ENCODE data around the gene OVOL1.

OVOL1 gene

GRCh38 chr11:65791719-65792213 is 4.9 kb downstream of the OVOL1 start:
- DNase-seq (ENCODE audit: low read depth): no peak

- DNase-seq (ENCODE audit: low read depth): no peak
Measured at GRCh38 chr11:65792456-65792855, 5.6 kb downstream of the OVOL1 start.

DNA sequence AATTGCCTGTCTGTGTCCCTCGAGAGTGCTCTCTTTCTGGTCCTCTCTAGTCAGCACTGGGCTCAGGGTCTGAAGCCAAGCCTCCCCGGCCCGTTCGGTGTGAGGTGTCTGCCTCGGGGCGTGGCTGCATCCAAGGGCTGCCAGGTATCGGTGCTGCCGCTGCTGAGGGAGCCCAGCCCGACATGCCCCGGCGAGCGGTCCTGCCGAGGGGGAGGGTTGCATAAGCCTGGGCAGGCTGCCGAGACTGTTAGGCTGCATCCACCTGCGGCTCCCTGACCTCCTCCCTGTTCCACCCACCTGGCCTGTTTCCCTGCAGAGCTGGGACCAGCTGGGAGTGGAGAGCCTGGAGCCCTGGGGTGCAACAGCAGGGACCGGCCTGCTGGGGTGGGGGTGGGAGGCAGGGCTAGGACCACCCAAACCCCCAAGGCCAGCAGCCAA is 6.3 kb downstream of the OVOL1 start:
- DNase-seq (ENCODE audit: low read depth): no peak

DNA sequence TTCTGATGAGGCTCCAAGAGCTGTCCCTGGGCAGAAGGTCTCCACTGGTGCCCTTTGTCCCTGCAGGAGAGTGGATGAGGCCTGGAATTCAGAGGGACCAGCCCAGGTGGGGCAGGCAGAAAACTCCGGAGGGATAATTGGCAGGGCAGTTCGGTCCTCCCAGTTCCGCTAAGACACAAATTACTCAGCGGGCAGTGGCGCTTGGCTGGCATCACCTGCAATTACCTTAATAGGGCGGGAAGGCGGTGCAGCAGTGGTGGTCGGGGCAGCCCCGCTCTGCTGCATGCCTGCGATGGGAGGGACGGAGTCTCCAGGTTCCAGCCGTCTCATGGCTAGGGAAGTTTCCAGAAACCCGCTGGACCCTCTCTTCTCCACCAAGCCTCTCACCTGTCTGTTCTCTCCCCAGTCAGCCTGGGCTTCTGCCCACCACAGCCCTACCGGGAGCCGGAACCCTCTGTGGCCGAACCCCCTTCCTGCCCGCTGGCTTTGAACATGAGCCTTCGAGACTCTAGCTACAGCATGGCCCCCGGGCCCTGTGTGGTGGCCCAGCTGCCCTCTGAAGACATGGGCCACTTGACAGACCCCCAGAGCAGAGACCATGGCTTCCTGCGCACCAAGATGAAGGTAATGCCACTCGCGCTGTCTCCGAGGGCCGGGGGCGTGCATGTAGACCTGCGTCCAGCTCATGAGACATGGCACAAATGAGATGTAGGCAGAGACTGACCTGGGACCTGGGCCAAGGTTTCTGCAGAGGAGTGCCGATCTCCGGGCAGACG is 7.0 kb downstream of the OVOL1 start:
- no peak for DNase-seq (ENCODE audit: low read depth)

DNA sequence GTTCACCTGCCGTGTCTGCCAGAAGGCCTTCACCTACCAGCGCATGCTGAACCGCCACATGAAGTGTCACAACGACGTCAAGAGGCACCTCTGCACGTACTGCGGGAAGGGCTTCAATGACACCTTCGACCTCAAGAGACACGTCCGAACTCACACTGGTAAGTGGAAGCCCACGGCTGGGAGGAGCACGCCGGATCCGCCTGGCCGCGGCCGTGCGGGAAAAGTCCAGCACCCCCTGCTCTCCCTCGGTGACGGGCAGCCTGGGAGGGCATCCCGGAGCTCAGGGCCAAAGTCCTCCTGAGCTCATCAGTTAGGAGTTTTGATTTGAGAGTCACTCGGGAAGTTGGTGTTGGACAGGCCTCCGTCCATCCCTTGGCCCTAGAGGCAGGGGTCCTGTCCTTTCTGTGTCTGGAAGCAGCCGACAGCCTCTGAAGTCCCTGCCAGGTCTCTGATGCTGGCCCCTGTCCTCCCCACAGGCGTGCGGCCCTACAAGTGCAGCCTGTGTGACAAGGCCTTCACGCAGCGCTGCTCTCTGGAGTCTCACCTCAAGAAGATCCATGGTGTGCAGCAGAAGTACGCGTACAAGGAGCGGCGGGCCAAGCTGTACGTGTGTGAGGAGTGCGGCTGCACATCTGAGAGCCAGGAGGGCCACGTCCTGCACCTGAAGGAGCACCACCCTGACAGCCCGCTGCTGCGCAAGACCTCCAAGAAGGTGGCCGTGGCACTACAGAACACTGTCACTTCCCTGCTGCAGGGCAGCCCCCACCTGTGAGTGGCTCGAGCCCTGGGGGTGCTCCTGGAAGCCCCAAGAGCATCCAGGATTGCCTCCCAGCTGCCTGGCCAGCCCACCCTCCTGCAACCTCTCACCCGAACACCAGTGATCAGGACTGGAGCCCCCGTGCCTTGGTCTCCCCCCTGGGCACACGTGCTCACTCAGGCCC is 8.0 kb downstream of the OVOL1 start:
- no peak for DNase-seq (ENCODE audit: low read depth)

- no peak for DNase-seq (ENCODE audit: low read depth)
Measured at GRCh38 chr11:65796726-65797601, 10.1 kb downstream of the OVOL1 start.

- no peak for DNase-seq (ENCODE audit: low read depth)
Measured at GRCh38 chr11:65797711-65798110, 10.8 kb downstream of the OVOL1 start.

GRCh38 chr11:65798882-65799281 is 12.0 kb downstream of the OVOL1 start:
- DNase-seq (ENCODE audit: low read depth): no peak

DNA sequence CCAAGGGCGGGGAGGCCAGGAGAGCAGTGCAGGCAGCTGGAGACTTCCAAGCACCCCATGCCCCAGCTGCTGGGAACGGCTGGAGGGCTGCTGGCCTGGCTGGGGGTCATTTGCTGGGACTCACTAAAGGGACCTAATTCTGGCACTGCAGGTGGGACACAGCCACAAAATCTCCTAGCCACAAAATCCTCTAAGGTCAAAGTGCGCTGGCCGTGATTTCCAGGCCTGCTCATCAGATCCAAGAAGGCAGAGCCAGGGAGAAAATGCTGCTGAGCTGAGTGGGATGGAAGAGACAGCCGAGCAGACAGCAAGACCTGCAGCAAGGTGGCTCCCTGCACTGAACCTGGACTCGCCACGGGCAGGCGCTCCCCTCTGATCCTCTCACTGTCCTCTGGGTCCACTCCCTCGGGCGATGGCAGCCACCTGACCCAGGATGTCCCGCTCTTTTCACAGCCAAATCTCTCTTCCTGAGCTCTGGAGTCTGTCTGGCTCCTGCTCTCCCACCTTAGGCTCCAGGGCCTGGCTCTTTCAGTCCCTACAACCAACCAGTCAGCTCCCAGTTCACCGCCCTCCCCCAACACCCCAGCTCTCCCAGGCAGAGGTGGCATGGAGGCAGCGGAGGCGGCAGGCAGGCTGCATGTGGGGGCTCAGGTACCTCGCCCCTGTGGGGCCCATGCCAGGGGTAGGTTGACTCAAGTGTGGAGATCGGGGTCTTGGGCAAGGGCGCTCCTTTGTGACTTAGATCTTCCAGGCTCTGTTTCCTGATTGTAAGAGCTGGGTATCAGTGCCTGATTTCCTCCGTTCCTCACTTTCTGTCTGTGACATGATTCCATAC is 14.5 kb downstream of the OVOL1 start:
- DNase-seq (ENCODE audit: low read depth): no peak

DNA sequence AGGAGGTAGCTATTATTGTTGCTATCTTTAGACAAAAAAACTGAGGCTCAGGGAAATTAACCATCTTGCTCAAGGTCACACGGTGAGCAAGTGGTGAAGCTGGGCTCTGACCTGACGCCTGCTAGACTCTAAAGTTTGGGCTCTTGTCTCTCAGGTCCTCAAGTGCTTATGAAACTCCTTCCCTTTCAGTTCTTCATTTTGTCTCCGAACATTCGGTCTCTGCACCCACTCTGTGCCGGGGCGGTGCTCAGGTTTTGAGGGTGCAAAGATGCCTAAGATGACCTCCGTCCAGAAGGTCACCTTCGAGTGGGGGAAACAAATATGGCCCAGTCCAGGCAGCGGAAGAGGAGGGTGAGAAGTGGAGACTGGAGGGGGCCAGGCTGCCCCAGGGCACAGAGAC is 16.0 kb downstream of the OVOL1 start:
- DNase-seq (ENCODE audit: low read depth): no peak

GRCh38 chr11:65803797-65804492 is 17.1 kb downstream of the OVOL1 start:
- no peak for DNase-seq (ENCODE audit: low read depth)

GRCh38 chr11:65806979-65807378 is 20.1 kb downstream of the OVOL1 start:
- DNase-seq (ENCODE audit: low read depth): no peak

- no peak for DNase-seq (ENCODE audit: low read depth)
Measured at GRCh38 chr11:65808744-65809341, 22.0 kb downstream of the OVOL1 start.

DNA sequence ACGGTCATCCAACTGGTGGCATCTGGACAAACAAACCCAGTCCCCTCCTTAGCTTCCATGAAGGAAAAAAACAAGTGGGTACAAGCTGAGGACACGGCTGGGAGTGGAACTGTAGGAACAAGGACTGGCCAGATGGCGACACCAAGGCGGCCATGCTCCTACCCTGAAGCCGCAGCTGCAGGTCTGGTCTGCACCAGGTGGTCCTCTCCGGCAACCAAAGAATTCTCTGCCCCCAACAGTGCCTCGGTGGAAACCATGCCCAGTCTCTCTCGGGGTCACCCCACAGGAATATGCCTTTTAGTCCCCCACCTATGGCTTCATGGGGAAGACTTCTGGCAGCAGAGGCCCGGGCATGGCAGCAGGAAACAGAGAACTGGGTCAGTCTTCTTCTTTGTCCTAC is 22.6 kb downstream of the OVOL1 start:
- DNase-seq (ENCODE audit: low read depth): no peak

- DNase-seq (ENCODE audit: low read depth): no peak
Measured at GRCh38 chr11:65810046-65810868, 23.4 kb downstream of the OVOL1 start.

GRCh38 chr11:65811764-65812475 is 25.1 kb downstream of the OVOL1 start:
- DNase-seq (ENCODE audit: low read depth): no peak

GRCh38 chr11:65814131-65814985 is 27.5 kb downstream of the OVOL1 start:
- DNase-seq (ENCODE audit: low read depth): no peak

Data from HS-5 (cell line).